Measurements from ENCODE around the gene LRP10. TPM values are rescaled to one million over a fixed set of nuclear protein-coding genes. Genes with fewer than 3 reads are reported as not detected.
"Not testable (repeated sequence)": the region's sequence is repeated elsewhere in the genome, so short reads cannot be mapped to it uniquely, and the experiment has no call there.

Gene LRP10
- total RNA-seq, 1 donor from 2014 or later = 315 TPM

GRCh38 chr14:22887260-22887989 lies 15.9 kb downstream of the LRP10 start:
- peak; percentile 79 for DNase-seq (ENCODE audit: low spot score)

GRCh38 chr14:22887990-22888378 lies 16.4 kb downstream of the LRP10 start:
- no peak for DNase-seq (ENCODE audit: low spot score)

GRCh38 chr14:22888662-22889061 lies 17.1 kb downstream of the LRP10 start:
- no peak for DNase-seq (ENCODE audit: low spot score)

GRCh38 chr14:22890416-22890815 lies 18.9 kb downstream of the LRP10 start:
- DNase-seq (ENCODE audit: low spot score) = no peak

- no peak for DNase-seq (ENCODE audit: low spot score)
These were observed 20.9 kb downstream of the LRP10 start for GRCh38 chr14:22892488-22892887.

- no peak for DNase-seq (ENCODE audit: low spot score)
These were observed 22.2 kb downstream of the LRP10 start for GRCh38 chr14:22893706-22894105.

- no peak for DNase-seq (ENCODE audit: low spot score)
These were observed 23.9 kb downstream of the LRP10 start for GRCh38 chr14:22895402-22895801.

GRCh38 chr14:22896356-22896755 lies 24.8 kb downstream of the LRP10 start:
- no peak for DNase-seq (ENCODE audit: low spot score)

GRCh38 chr14:22896760-22897159 lies 25.2 kb downstream of the LRP10 start:
- DNase-seq (ENCODE audit: low spot score) = no peak

- DNase-seq (ENCODE audit: low spot score) = no peak
These were observed 25.8 kb downstream of the LRP10 start for GRCh38 chr14:22897357-22897756.

GRCh38 chr14:22898302-22899090 lies 27.0 kb downstream of the LRP10 start:
- DNase-seq (ENCODE audit: low spot score) = no peak

GRCh38 chr14:22900081-22900799 lies 28.7 kb downstream of the LRP10 start:
- DNase-seq (ENCODE audit: low spot score) = peak; percentile 58

- DNase-seq (ENCODE audit: low spot score) = no peak
These were observed 30.3 kb downstream of the LRP10 start for GRCh38 chr14:22901799-22902198.

- DNase-seq (ENCODE audit: low spot score) = no peak
These were observed 32.2 kb downstream of the LRP10 start for GRCh38 chr14:22903742-22904087.

GRCh38 chr14:22905627-22906026 lies 34.1 kb downstream of the LRP10 start:
- DNase-seq (ENCODE audit: low spot score) = no peak

- DNase-seq (ENCODE audit: low spot score) = no peak
These were observed 34.5 kb downstream of the LRP10 start for GRCh38 chr14:22906073-22906472.

- no peak for DNase-seq (ENCODE audit: low spot score)
These were observed 35.9 kb downstream of the LRP10 start for GRCh38 chr14:22907429-22907828.

GRCh38 chr14:22908601-22909000 lies 37.1 kb downstream of the LRP10 start:
- DNase-seq (ENCODE audit: low spot score) = no peak

GRCh38 chr14:22910916-22911315 lies 39.4 kb downstream of the LRP10 start:
- DNase-seq (ENCODE audit: low spot score) = no peak

- DNase-seq (ENCODE audit: low spot score) = not testable (repeated sequence)
These were observed 43.3 kb downstream of the LRP10 start for GRCh38 chr14:22914836-22915235.

GRCh38 chr14:22915886-22916521 lies 44.5 kb downstream of the LRP10 start:
- no peak for DNase-seq (ENCODE audit: low spot score)

Measured in mucosa of gallbladder (tissue), 1 donor.